Endodermal cell (in vitro differentiated cells): ENCODE data around the gene DLG3. TPM values are rescaled to one million over a fixed set of nuclear protein-coding genes. Genes with fewer than 3 reads are reported as not detected.

Experiments
- DNase-seq: peaks from one replicate; pipeline ENCODE4 v3.0.0-alpha.2; 2017
- H3K27ac ChIP-seq: 2 replicates; pipeline ENCODE4 v1.5.1; 2013; ENCODE audit warnings: mild to moderate bottlenecking, low read depth, low read length, moderate library complexity
- H3K27me3 ChIP-seq: 2 replicates; pipeline ENCODE4 v1.6.1; 2013; ENCODE audit warnings: mild to moderate bottlenecking, low read length, moderate library complexity; ENCODE audit not compliant: insufficient read depth, control insufficient read depth, poor library complexity, severe bottlenecking
- H3K36me3 ChIP-seq: 2 replicates; pipeline ENCODE4 v1.7.0; 2013; ENCODE audit warnings: mild to moderate bottlenecking, low read length, moderate library complexity; ENCODE audit not compliant: control insufficient read depth, insufficient read depth
- H3K4me1 ChIP-seq: one replicate; pipeline ENCODE4 v1.7.0; 2013; ENCODE audit warnings: low read length; ENCODE audit not compliant: control insufficient read depth, insufficient read depth
- H3K4me3 ChIP-seq: 2 replicates; pipeline ENCODE4 v1.5.1; 2013; ENCODE audit warnings: mild to moderate bottlenecking, low read length, moderate library complexity
- H3K9ac ChIP-seq: 2 replicates; pipeline ENCODE4 v1.6.1; 2013; ENCODE audit warnings: mild to moderate bottlenecking, low read length, moderate library complexity; ENCODE audit not compliant: poor library complexity, severe bottlenecking; ENCODE audit errors: extremely low read depth
- H3K9me3 ChIP-seq: 2 replicates; pipeline ENCODE4 v1.6.1; 2013; ENCODE audit warnings: mild to moderate bottlenecking, low read length, moderate library complexity; ENCODE audit not compliant: control insufficient read depth
- H3K27ac Mint-ChIP-seq: 2 replicates; pipeline ENCODE4 v1.8.0; 2020; ENCODE audit warnings: mixed read lengths
- H3K27me3 Mint-ChIP-seq: 2 replicates; pipeline ENCODE4 v1.8.0; 2021; ENCODE audit warnings: mild to moderate bottlenecking, mixed read lengths; ENCODE audit not compliant: insufficient read depth
- H3K36me3 Mint-ChIP-seq: 2 replicates; pipeline ENCODE4 v1.8.0; 2020; ENCODE audit warnings: low read depth, mixed read lengths
- H3K4me1 Mint-ChIP-seq: 2 replicates; pipeline ENCODE4 v1.8.0; 2020; ENCODE audit warnings: mixed read lengths
- H3K4me3 Mint-ChIP-seq: 2 replicates; pipeline ENCODE4 v1.8.0; 2020; ENCODE audit warnings: mild to moderate bottlenecking, moderate library complexity, mixed read lengths
- H3K9me3 Mint-ChIP-seq: 2 replicates; pipeline ENCODE4 v1.8.0; 2020; ENCODE audit warnings: mild to moderate bottlenecking, mixed read lengths
- CTCF ChIP-seq: fragments of 200-600 bp; sonication (generic); conservative IDR thresholded peaks from 2 replicates; pipeline ENCODE4 v1.5.0; 2021; ENCODE audit warnings: antibody characterized with exemption, mild to moderate bottlenecking
- WGBS, 2 experiments: methylation state at CpG; one replicate each; pipeline versions ENCODE4 v1.1.5 to v1.1.7; 2013; ENCODE audit warnings: missing lambda C conversion rate in 2 of 2, mixed read lengths in 1 of 2; ENCODE audit not compliant: insufficient coverage in 1 of 2, insufficient read length in 1 of 2; 5-methylcytosine and 5-hydroxymethylcytosine counted together
- total RNA-seq, 2 donors: library from RNA; stranded (reverse); fragmentation: NEBNext Ultra II Directional in 1 of 2; extraction: Animal tissue kit (Norgen Biotek cat#: 25700) in 1 of 2; gene quantifications; 2 replicates in 1 of 2; 3 replicates in 1 of 2; pipeline ENCODE4 v1.2.1, GENCODE V29; 2021

DLG3 gene
- total RNA-seq, 2 donors from 2014 or later: 53.9 to 59.4 TPM

- H3K27ac Mint-ChIP-seq: no peak overlapping the region
- no peaks in the 10 kb centered on the region for H3K27me3 Mint-ChIP-seq
- Histone ChIP-seq H3K27ac (no peak overlapping the region), H3K27me3 (no peaks in the 10 kb centered on the region), H3K9ac (no peak overlapping the region), H3K4me1 (no peaks in the 10 kb centered on the region), H3K36me3 (peaks cover 20% of the 10 kb centered on the region), H3K4me3 (no peak overlapping the region), H3K9me3 (no peaks in the 10 kb centered on the region)
- peaks cover 35% of the 10 kb centered on the region for H3K9me3 Mint-ChIP-seq
- TF ChIP-seq CTCF: no peak
- no peak for DNase-seq
- peaks cover 6% of the 10 kb centered on the region for H3K4me1 Mint-ChIP-seq
- no peak overlapping the region for H3K4me3 Mint-ChIP-seq
- H3K36me3 Mint-ChIP-seq: peaks cover 29% of the 10 kb centered on the region
These were observed 19.4 kb downstream of the DLG3 start for GRCh38 chrX:70464051-70464450.

GRCh38 chrX:70466968-70467367, 22.3 kb downstream of the DLG3 start:
- H3K36me3 ChIP-seq: peaks cover 9% of the 10 kb centered on the region
- no peak for DNase-seq
- H3K27me3 Mint-ChIP-seq: no peaks in the 10 kb centered on the region
- H3K36me3 Mint-ChIP-seq: peaks cover 31% of the 10 kb centered on the region
- H3K27me3 ChIP-seq: no peaks in the 10 kb centered on the region
- no peak overlapping the region for H3K27ac ChIP-seq
- TF ChIP-seq CTCF: no peak
- H3K4me1 ChIP-seq: no peaks in the 10 kb centered on the region
- no peak overlapping the region for H3K4me3 ChIP-seq
- peaks cover 51% of the 10 kb centered on the region for H3K9me3 Mint-ChIP-seq
- H3K9me3 ChIP-seq: no peaks in the 10 kb centered on the region
- no peak overlapping the region for H3K27ac Mint-ChIP-seq
- H3K9ac ChIP-seq: no peak overlapping the region
- no peaks in the 10 kb centered on the region for H3K4me1 Mint-ChIP-seq
- no peak overlapping the region for H3K4me3 Mint-ChIP-seq

GRCh38 chrX:70468709-70469108, 24.1 kb downstream of the DLG3 start:
- H3K9ac ChIP-seq: no peak overlapping the region
- DNase-seq: no peak
- peaks cover 57% of the 10 kb centered on the region for H3K9me3 Mint-ChIP-seq
- H3K27ac Mint-ChIP-seq: no peak overlapping the region
- H3K4me3 ChIP-seq: no peak overlapping the region
- H3K4me1 ChIP-seq: no peaks in the 10 kb centered on the region
- peaks cover 39% of the 10 kb centered on the region for H3K36me3 Mint-ChIP-seq
- H3K27me3 Mint-ChIP-seq: no peaks in the 10 kb centered on the region
- H3K36me3 ChIP-seq: peaks cover 9% of the 10 kb centered on the region
- no peak overlapping the region for H3K4me3 Mint-ChIP-seq
- H3K27me3 ChIP-seq: no peaks in the 10 kb centered on the region
- H3K4me1 Mint-ChIP-seq: no peaks in the 10 kb centered on the region
- H3K9me3 ChIP-seq: no peaks in the 10 kb centered on the region
- no peak overlapping the region for H3K27ac ChIP-seq
- no peak for TF ChIP-seq CTCF
- no CpG with 5 or more reads among the region's 1 CpG for whole genome bisulfite sequencing, 2 experiments
